Panc1 (cell line): ENCODE measurements around the gene PDILT.
"Not testable (repeated sequence)": the region's sequence is repeated elsewhere in the genome, so short reads cannot be mapped to it uniquely, and the experiment has no call there.

Source experiments
- CTCF ChIP-seq: fragments of 450-650 bp; IDR thresholded peaks from 2 replicates; pipeline ENCODE4 v1.5.1; 2017; ENCODE audit warnings: mild to moderate bottlenecking
- POLR2AphosphoS5 ChIP-seq: IDR thresholded peaks from 2 replicates; pipeline ENCODE4 v1.6.1; 2012; ENCODE audit warnings: mild to moderate bottlenecking, low read depth, low read length, moderate library complexity
- REST ChIP-seq, 2 experiments: IDR thresholded peaks; 2 replicates each; pipeline ENCODE4 v1.6.1; 2011 to 2012; ENCODE audit warnings: low read depth in 2 of 2, control low read depth in 1 of 2, low read length in 1 of 2, mild to moderate bottlenecking in 1 of 2, moderate library complexity in 1 of 2; ENCODE audit not compliant: insufficient read depth in 1 of 2
- TCF7L2 ChIP-seq: IDR thresholded peaks from 2 replicates; pipeline ENCODE4 v1.6.1; 2011; ENCODE audit warnings: mild to moderate bottlenecking, low read depth, low read length, inconsistent platforms

GRCh38 chr16:20453633-20454032 lies 49.1 kb upstream of the PDILT start:
- not testable (repeated sequence) for TF ChIP-seq CTCF; REST (IDR thresholded peaks at IDR 0.05; ENCODE audit: insufficient read depth in 1 of 2, low read depth in 2 of 2, low read length in 1 of 2); POLR2AphosphoS5; TCF7L2
